ENCODE results near the gene PANX2. TPM values are rescaled to one million over a fixed set of nuclear protein-coding genes. Genes with fewer than 3 reads are reported as not detected.

Gene PANX2
- total RNA-seq, 1 experiment from 2014 or later, result 0.58 TPM

DNA sequence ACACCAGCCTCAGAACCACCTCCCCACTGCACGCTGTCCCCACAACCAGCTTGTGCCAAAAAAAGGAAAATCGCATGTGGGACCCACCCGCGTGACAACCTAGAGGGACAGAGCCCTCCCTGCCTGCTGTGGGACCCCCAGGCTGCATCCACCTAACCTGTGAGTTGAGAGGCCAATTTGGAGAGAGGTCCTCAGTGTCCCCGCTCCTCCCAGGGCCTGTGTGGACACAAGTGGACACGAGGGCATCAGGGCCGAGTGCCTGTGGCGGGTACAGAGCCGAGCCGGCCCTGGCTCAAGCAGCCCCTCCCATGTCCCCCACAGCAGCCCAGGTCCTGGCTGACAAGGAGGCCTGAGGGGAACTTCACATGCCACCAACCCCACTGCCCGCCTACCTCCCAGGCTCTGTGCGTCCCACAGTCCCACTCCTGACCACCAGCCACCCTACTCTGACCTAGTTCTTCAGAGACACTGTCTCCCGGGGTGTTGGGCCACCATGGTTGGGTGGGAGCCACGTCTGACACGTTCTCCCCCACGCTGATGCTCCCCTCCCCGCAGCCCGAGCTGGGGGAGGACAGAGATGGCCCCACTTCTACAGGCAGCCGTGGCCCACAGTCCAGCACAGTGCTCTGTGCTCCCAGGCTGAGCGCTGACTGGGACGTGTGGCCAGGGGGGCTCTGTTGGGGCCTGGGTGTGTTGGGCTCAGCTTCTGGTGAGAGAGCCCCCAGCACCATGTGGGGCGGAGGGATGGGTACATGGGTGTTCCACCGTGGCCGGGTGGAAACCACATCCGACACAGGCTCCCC, 49.5 kb downstream of the PANX2 start:
- H3K9me3 ChIP-seq (replicated peaks), result no peaks in the 10 kb centered on the region
- no peaks in the 10 kb centered on the region for H3K27me3 ChIP-seq (replicated peaks)
- H3K4me3 ChIP-seq, result no peak overlapping the region
- no peak for DNase-seq (ENCODE audit: low read depth in 1 of 2, low spot score in 2 of 2)
- H3K27ac ChIP-seq, result no peak overlapping the region
- no peaks in the 10 kb centered on the region for H3K4me1 ChIP-seq (replicated peaks)
- peaks cover 87% of the 10 kb centered on the region for H3K36me3 ChIP-seq

DNA sequence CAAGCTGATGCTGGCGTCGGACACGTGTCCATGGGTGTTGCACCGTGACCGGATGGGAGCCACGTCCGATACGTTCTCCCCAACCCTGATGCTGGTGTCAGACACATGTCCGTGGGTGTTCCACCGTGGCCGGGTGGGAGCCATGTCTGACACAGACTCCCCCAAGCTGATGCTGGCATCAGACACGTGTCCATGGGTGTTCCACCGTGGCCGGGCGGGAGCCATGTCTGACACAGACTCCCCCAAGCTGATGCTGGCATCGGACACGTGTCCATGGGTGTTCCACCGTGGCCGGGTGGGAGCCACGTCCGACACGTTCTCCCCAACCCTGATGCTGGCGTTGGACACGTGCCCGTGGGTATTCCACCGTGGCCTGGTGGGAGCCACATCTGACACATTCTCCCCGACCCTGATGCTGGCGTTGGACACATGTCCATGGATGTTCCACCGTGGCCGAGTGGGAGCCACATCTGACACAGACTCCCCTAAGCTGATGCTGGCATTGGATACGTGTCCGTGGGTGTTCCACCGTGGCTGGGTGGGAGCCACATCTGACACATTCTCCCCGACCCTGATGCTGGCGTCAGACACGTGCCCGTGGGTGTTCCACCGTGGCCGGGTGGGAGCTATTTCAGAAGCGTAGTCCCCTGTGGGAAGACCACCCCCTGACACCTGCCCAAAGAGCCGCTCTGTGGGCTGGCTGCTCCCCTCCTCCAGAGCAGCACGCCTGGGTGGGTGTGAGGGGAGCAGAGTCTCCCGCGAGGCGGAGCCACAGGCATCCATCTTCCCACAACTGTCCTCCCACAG, 50.3 kb downstream of the PANX2 start:
- Histone ChIP-seq H3K27me3 (replicated peaks) (no peaks in the 10 kb centered on the region), H3K4me1 (replicated peaks) (no peaks in the 10 kb centered on the region), H3K27ac (no peak overlapping the region), H3K4me3 (no peak overlapping the region), H3K36me3 (peaks cover 88% of the 10 kb centered on the region), H3K9me3 (replicated peaks) (no peaks in the 10 kb centered on the region)
- DNase-seq (ENCODE audit: low read depth in 1 of 2, low spot score in 2 of 2), result no peak

DNA sequence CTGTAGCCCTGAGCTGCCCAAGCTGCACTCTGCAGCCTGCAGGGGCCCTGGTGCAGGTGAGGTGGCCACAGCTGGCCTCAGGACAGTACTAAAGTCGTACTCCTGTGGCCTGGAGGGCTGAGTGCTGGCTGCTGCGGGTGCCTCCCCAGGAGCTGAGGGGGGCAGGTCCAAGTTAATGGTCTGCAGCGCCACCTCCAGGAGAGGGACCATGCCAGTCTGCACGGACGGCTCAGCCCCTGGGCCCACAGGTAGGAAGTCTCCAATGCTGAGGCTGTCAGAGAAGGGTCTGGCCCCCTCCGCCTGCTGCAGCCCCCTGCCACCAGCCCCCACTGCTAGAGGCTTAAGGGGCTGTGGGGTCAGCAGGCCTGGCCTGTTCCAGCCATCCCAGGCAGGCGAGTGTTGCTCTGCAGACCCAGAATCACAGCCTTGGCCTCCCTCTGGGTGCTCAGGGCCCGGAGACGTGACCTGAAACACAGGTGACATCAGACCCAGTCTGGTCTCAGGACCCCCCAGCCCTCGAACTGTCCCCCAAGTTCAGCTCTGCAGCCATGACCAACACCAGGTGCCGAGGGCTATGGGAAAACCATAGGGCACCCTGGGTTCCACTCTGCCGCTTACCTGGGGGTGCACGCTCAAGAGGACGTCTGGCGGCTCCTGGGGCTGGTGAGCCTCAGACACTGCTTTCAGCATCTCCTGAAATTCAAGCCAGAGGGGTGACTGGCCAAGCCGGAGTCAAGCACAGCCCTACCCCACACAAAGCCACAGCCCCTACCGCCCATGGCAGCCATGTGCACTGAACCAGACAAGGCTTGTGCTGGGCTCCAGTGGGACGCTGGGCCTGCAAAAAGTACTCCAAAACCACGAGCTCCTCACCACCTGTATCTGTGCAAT, 51.1 kb downstream of the PANX2 start:
- Histone ChIP-seq H3K27me3 (replicated peaks) (no peaks in the 10 kb centered on the region), H3K27ac (no peak overlapping the region), H3K36me3 (peaks cover 85% of the 10 kb centered on the region), H3K4me1 (replicated peaks) (no peaks in the 10 kb centered on the region), H3K9me3 (replicated peaks) (no peaks in the 10 kb centered on the region), H3K4me3 (no peak overlapping the region)
- DNase-seq (ENCODE audit: low read depth in 1 of 2, low spot score in 2 of 2), result no peak

DNA sequence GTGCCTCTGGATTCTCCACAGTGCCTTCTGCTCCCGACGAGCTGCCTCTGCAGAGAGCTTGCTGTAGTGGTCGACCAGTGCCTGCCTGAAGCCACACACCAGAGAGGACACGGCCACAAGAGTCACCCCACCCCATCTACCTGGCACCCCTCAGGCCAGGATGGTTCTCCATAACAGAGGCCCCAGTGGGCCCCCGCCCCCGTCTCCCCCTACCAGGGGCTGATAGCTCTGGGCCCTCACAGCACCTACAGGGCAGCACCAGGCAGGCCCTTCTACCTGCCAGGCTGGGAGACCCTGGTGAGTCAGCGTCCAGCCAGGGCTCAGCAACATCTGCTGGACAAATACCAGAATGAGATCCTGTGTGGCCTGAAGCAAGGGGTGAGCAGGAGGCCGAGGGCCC, 52.0 kb downstream of the PANX2 start:
- no peak overlapping the region for H3K4me3 ChIP-seq
- H3K4me1 ChIP-seq (replicated peaks), result no peaks in the 10 kb centered on the region
- H3K27me3 ChIP-seq (replicated peaks), result no peaks in the 10 kb centered on the region
- H3K36me3 ChIP-seq, result peaks cover 81% of the 10 kb centered on the region
- DNase-seq (ENCODE audit: low read depth in 1 of 2, low spot score in 2 of 2), result no peak
- H3K9me3 ChIP-seq (replicated peaks), result no peaks in the 10 kb centered on the region
- no peak overlapping the region for H3K27ac ChIP-seq

DNA sequence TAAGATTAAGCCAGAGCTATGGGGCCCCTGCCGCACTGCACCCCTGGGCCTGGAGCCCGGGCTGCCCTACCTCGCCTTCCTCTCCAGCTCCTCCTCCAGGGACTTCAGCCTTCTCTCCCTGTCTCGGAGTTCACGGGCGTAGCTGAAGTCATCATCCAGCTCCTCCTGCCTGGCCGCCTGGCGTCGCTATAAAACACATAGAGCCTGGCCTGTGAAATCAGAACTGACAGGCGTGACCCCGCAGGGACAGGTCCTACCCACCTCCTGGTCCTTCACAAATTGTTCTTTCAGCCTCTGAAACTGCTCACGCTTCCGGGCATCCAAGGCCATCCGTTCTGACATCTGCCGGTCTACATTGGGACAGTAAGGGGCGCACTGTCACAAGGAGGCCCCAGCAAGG, 53.5 kb downstream of the PANX2 start:
- DNase-seq (ENCODE audit: low read depth in 1 of 2, low spot score in 2 of 2), result no peak
- Histone ChIP-seq H3K36me3 (peaks cover 71% of the 10 kb centered on the region), H3K27ac (no peak overlapping the region), H3K27me3 (replicated peaks) (no peaks in the 10 kb centered on the region), H3K4me3 (no peak overlapping the region), H3K9me3 (replicated peaks) (no peaks in the 10 kb centered on the region), H3K4me1 (replicated peaks) (no peaks in the 10 kb centered on the region)

DNA sequence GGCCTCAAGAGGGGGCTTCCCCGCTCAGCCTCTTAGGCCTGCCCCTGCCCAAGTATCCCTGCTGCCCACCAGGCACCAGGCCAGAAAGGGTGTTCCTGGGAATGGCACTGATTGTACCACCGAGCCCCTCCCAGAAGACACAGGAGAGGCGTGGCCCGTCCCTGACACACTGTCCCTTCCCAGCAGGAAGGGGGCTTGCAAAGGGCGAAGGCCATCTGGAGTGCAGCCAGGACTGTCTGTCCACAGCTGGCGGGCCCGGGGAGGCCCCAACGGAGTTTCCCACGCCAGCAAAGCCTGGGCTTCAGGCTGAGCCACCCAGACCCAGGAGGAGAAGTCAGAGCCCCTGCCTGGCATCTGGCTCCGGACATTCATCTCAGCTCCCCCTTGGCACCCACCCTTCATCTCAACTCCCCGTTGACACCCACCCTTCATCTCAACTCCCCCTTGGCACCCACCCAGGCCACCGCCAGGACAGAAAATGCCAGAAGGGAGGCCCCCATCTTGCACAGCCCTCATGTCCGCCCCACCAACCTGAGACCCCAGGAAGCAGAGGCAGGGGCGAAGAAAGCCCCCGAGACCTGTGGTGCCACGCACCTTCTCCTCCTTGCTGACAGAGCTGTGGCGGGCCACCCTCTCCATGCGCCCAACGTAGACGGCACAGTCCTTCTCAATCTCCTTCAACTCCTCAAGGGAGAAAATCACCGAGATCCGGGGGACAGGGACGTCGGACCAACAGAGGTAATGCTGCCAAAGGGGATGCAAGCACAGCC, 54.9 kb downstream of the PANX2 start:
- H3K36me3 ChIP-seq, result peaks cover 66% of the 10 kb centered on the region
- DNase-seq (ENCODE audit: low read depth in 1 of 2, low spot score in 2 of 2), result no peak
- no peaks in the 10 kb centered on the region for H3K4me1 ChIP-seq (replicated peaks)
- no peaks in the 10 kb centered on the region for H3K9me3 ChIP-seq (replicated peaks)
- no peak overlapping the region for H3K27ac ChIP-seq
- H3K27me3 ChIP-seq (replicated peaks), result no peaks in the 10 kb centered on the region
- no peak overlapping the region for H3K4me3 ChIP-seq

DNA sequence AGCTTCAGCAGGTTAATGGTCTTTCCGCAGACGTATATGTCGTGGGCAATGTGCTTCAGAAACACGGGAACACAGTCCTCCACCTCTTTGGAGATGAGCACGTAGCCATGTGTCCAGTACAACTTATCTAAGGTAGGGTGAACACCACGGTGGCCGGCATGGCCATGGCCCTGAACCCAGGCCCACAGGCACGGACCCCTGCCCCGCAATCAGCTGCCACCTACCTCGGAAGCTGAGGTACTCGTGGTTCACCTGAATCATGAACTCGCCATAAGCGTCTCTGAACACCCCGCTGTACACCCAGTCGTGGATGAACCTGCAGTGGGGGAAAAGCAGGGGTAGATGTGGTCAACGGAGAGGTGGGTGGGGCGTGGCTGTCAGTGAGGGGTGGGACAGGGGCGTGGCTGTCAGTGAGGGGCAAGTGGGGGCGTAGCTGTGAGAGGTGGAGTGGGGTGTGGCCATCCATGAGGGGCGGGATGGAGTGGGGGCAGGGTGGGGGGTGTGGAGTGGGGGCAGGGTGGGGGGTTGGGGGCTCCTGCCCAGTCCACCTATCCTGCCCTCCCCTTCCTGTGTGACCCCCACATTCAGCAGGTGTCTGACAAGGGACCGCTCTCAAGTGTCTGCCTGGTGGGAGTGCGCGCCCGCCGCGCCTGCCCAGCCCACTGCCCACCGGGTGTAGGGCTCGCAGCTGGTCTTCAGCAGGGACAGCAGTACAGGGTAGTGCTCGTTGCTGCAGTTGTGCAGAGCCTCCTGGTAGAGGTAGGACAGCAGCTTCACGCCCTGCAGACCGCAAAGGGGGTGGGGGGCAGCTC, 55.7 kb downstream of the PANX2 start:
- peaks cover 62% of the 10 kb centered on the region for H3K36me3 ChIP-seq
- no peak overlapping the region for H3K4me3 ChIP-seq
- no peaks in the 10 kb centered on the region for H3K27me3 ChIP-seq (replicated peaks)
- H3K27ac ChIP-seq, result no peak overlapping the region
- DNase-seq (ENCODE audit: low read depth in 1 of 2, low spot score in 2 of 2), result no peak
- no peaks in the 10 kb centered on the region for H3K9me3 ChIP-seq (replicated peaks)
- H3K4me1 ChIP-seq (replicated peaks), result no peaks in the 10 kb centered on the region

DNA sequence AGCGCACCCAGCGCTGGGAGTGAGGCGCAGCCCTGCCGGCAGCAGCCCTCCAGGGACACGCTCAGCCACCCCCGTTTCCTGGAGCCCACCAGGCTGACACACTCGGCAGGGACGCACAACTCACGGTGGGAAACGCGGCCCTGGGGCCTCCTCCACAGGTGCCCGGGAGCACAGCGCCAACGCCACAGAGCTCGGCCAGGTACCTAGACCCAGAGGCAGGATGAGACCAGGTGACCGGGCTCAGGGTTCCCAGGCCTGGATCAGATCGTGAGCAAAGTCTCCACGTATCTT, 56.3 kb downstream of the PANX2 start:
- peaks cover 56% of the 10 kb centered on the region for H3K36me3 ChIP-seq
- no peak overlapping the region for H3K27ac ChIP-seq
- no peaks in the 10 kb centered on the region for H3K27me3 ChIP-seq (replicated peaks)
- no peak for DNase-seq (ENCODE audit: low read depth in 1 of 2, low spot score in 2 of 2)
- no peaks in the 10 kb centered on the region for H3K9me3 ChIP-seq (replicated peaks)
- no peaks in the 10 kb centered on the region for H3K4me1 ChIP-seq (replicated peaks)
- no peak overlapping the region for H3K4me3 ChIP-seq

DNA sequence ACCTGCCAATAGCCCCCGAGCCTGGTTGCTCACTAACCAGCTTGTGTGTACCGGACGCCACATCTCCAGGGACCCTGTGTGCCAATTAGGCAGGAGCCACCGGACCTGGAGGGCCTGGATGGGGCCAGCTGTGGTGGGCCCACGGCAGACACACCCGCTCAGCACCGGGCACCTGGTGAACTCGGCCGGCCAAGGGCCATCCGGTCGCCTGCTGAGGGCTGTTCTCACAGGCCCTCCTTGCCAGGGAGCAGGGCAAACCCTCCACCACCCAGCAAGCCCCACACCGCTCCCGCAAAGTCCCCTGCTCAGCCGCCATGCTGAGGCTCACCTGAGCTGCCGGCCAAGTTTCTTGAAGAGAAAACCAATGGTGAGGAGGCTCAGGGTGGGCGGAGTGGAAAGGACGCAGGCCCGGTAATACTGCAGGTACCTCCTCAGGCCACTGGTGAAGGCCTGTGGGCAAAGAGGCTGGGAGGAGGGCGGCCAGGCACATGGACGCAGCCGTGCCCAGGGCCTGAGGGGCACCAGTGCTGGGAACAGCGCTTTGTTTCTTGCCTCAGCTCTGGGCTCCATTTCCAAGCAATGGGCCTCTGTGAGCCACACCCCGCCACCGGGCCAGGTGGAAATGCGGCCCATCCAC, 57.2 kb downstream of the PANX2 start:
- H3K9me3 ChIP-seq (replicated peaks), result no peaks in the 10 kb centered on the region
- no peaks in the 10 kb centered on the region for H3K4me1 ChIP-seq (replicated peaks)
- DNase-seq (ENCODE audit: low read depth in 1 of 2, low spot score in 2 of 2), result no peak
- no peak overlapping the region for H3K27ac ChIP-seq
- peaks cover 49% of the 10 kb centered on the region for H3K36me3 ChIP-seq
- no peak overlapping the region for H3K4me3 ChIP-seq
- no peaks in the 10 kb centered on the region for H3K27me3 ChIP-seq (replicated peaks)

DNA sequence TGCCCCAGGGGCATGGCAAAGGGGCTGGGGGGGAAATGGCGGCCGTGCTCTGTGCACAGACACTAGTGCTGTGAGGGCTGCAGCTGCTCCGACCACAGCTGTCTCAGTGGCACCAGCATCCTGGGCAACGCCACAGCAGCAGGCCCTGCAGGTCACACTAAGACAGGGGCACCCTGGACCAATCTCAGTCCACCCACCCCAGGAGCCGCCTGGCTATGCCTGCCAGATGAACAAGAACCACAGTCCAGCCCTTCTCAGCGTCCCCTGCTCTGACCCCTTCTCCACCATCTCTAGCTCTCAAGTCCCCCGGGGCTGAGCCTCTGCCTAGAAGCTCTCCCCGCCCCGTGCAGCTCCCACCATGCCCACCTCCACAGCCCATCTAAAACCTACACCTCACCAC, 57.8 kb downstream of the PANX2 start:
- peaks cover 48% of the 10 kb centered on the region for H3K36me3 ChIP-seq

DNA sequence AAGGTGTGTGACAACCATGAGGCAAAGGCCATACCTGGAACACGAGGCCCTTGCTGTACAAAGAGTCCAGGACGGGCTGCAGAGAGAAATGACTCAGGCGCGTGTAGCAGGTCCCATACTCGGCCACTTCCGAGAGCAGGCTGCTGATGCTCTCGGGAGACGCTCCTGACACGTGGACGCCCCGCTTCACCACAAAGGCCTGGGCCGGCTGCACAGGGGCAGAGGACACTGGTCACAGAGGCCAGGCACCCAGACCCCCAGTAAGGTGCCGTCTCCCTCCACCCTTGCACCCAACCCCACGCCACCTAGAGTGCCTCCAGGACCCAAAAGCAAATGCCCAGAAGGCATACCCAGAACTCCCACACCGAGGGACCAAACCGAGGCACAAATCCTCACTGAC, 58.8 kb downstream of the PANX2 start:
- Histone ChIP-seq H3K4me1 (replicated peaks) (no peaks in the 10 kb centered on the region), H3K36me3 (peaks cover 42% of the 10 kb centered on the region), H3K9me3 (replicated peaks) (no peaks in the 10 kb centered on the region), H3K4me3 (no peak overlapping the region), H3K27ac (no peak overlapping the region), H3K27me3 (replicated peaks) (no peaks in the 10 kb centered on the region)
- no peak for DNase-seq (ENCODE audit: low read depth in 1 of 2, low spot score in 2 of 2)

More for the DNA sequence above, 57.8 kb downstream of the PANX2 start:
- no peaks in the 10 kb centered on the region for H3K27me3 ChIP-seq (replicated peaks)
- H3K4me3 ChIP-seq, result no peak overlapping the region
- no peak for DNase-seq (ENCODE audit: low read depth in 1 of 2, low spot score in 2 of 2)
- no peak overlapping the region for H3K27ac ChIP-seq
- H3K9me3 ChIP-seq (replicated peaks), result no peaks in the 10 kb centered on the region
- no peaks in the 10 kb centered on the region for H3K4me1 ChIP-seq (replicated peaks)
